Measurements from ENCODE around the gene SPON1. TPM values are rescaled to one million over a fixed set of nuclear protein-coding genes. Genes with fewer than 3 reads are reported as not detected.

The SPON1 gene
- total RNA-seq, 1 experiment from 2014 or later, result 0.20 TPM

DNA sequence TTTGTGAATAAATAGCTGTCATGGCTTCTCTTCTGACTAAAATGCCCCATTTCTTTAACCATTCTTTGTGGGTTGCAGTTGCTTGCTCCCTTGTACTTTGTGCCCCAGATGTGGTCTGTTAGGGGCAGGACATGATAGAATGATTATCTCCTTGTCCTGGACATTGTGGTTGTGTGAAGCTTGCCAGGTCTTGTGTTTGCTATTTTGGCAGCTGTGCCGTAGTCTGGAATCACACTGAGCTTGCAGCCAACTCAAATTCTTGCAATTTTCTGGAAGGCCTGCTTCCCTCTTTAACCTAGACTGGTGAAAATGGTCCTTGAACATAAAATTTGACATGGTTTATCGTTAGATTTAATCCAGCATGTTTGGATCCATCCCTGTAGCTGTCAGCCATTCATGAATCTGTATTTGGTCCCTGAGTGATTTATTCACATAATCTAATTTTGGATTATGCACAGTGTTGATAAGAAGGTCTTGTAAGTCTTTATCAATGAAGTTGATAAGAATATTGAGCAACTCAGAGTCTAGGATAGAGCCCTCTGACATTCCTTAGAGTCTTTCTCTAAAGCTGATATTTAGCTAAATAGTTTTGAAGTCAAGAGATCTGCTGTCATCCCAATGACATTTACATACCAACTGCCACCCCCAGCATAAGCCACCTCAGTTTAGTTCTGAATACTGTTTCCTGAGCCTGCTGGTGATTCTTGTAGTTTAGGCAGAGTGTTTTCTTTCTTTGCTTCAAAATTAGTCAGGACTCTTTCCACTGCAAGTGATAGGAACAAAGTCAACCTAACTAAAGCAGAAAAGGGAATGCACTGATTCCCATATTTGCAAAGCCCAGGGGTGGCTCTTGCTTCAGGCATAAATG is 9.8 kb downstream of the SPON1 start:
- Histone ChIP-seq H3T11ph (ENCODE audit: low read length) (no peak overlapping the region), H3K4me1 (ENCODE audit: insufficient read depth, low read length) (no peaks in the 10 kb centered on the region), H3K56ac (ENCODE audit: insufficient read length, low read depth, low read length) (no peak overlapping the region), H3K14ac (ENCODE audit: insufficient read depth, low read length) (no peak overlapping the region), H2AFZ (ENCODE audit: low read length) (no peak overlapping the region), H2AK5ac (ENCODE audit: insufficient read length, low read length) (no peak overlapping the region), H2BK5ac (ENCODE audit: insufficient read length, low read length) (no peak overlapping the region), H4K5ac (ENCODE audit: insufficient read length, low read depth, low read length) (no peak overlapping the region), H2BK120ac (ENCODE audit: low read depth, low read length, poor library complexity, severe bottlenecking) (no peak overlapping the region), H2BK12ac (ENCODE audit: insufficient read length, low read depth, low read length) (no peak overlapping the region), H3K27ac (ENCODE audit: insufficient read length, low read depth, low read length) (no peak overlapping the region), H3K9me3 (ENCODE audit: control insufficient read depth, low read depth, low read length) (no peaks in the 10 kb centered on the region), H3K4ac (ENCODE audit: low read depth, low read length) (no peak overlapping the region), H3K79me2 (ENCODE audit: insufficient read depth, low read length) (no peaks in the 10 kb centered on the region), H3K23ac (ENCODE audit: insufficient read length, low read depth, low read length) (no peak overlapping the region), H3K4me2 (ENCODE audit: insufficient read depth, insufficient read length, low read length) (no peak overlapping the region), H4K8ac (replicated peaks; ENCODE audit: insufficient read length, low read depth, low read length) (no peak overlapping the region), H4K91ac (ENCODE audit: insufficient read length, low read depth, low read length) (no peak overlapping the region), H3K18ac (ENCODE audit: insufficient read length, low read depth, low read length) (no peak overlapping the region), H3K79me1 (ENCODE audit: insufficient read depth, low read depth, low read length, poor library complexity, severe bottlenecking) (no peaks in the 10 kb centered on the region), H3K27me3 (ENCODE audit: insufficient read depth, low read length) (no peaks in the 10 kb centered on the region), H3K9ac (ENCODE audit: extremely low read depth, insufficient read length, low read length) (no peak overlapping the region), H3K23me2 (ENCODE audit: insufficient read length, low read depth, low read length, poor library complexity, severe bottlenecking) (no peaks in the 10 kb centered on the region), H4K20me1 (ENCODE audit: control insufficient read depth, insufficient read depth, insufficient read length) (no peaks in the 10 kb centered on the region), H2BK15ac (ENCODE audit: low read depth, low read length) (no peak overlapping the region), H2BK20ac (ENCODE audit: low read depth, low read length, poor library complexity, severe bottlenecking) (no peak overlapping the region)
- DNase-seq, result no peak
- Mint-ChIP-seq H3K27me3 (ENCODE audit: low read depth) (peaks cover 20% of the 10 kb centered on the region), H3K9me3 (no peaks in the 10 kb centered on the region; a peak in 1 of 5 replicates), H3K36me3 (ENCODE audit: insufficient read depth in 1 of 3, low read depth in 3 of 3) (no peaks in the 10 kb centered on the region), H3K4me1 (peaks cover 10 to 29% of the 10 kb centered on the region in 2 experiments), H3K27ac (no peak overlapping the region), H3K4me3 (no peak overlapping the region)
- no CpG with 5 or more reads among the region's 2 CpGs for WGBS (ENCODE audit: extremely low coverage, insufficient read length, low lambda C conversion rate)
- TF ChIP-seq, protein P1, sequence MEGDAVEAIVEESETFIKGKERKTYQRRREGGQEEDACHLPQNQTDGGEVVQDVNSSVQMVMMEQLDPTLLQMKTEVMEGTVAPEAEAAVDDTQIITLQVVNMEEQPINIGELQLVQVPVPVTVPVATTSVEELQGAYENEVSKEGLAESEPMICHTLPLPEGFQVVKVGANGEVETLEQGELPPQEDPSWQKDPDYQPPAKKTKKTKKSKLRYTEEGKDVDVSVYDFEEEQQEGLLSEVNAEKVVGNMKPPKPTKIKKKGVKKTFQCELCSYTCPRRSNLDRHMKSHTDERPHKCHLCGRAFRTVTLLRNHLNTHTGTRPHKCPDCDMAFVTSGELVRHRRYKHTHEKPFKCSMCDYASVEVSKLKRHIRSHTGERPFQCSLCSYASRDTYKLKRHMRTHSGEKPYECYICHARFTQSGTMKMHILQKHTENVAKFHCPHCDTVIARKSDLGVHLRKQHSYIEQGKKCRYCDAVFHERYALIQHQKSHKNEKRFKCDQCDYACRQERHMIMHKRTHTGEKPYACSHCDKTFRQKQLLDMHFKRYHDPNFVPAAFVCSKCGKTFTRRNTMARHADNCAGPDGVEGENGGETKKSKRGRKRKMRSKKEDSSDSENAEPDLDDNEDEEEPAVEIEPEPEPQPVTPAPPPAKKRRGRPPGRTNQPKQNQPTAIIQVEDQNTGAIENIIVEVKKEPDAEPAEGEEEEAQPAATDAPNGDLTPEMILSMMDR (conservative IDR thresholded peaks at IDR 0.05), result no peak

Measured in H9 (cell line).